GM12874 (cell line): ENCODE data around the gene ZDHHC14.

Experiments
- CTCF ChIP-seq: IDR thresholded peaks from 2 replicates; pipeline ENCODE4 v1.5.1; 2011; ENCODE audit warnings: low read depth, mild to moderate bottlenecking, control low read depth, low read length, moderate library complexity; ENCODE audit not compliant: insufficient read depth

ZDHHC14 gene

GRCh38 chr6:157478926-157479325 is 97.9 kb downstream of the ZDHHC14 start:
- TF ChIP-seq CTCF = no peak

GRCh38 chr6:157479464-157480303 is 98.7 kb downstream of the ZDHHC14 start:
- no peak for TF ChIP-seq CTCF

DNA sequence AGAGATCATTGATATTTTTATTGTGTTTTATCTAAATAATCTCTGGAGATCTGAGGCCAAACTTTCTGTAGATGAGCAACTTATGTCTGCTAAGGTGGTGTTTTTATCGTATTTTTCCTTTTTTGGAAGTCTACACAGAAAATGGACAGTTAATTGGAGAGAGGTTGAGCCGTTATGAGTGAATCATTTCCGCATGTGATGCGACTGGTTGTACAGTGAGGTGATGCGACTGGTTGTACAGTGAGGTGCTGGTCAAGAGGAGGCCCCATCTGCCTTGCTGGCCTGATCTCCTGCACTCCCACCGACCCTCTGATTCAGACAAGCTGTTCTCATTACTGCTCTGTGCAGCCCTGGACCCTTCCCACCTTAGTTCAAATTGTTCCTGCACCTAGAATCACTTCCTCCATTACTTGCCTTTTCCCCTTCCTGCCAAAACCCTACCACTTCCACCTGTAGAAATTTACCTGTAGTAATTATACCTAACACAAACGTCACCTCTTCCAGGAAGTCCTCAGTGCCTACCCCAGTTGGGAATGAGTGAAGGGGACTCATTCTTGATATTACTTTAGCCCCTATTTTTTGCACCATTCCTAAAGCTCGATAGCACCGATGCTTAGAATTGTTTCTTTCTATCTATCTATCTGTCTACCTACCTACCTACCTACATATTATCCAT is 100.3 kb downstream of the ZDHHC14 start:
- no peak for TF ChIP-seq CTCF

DNA sequence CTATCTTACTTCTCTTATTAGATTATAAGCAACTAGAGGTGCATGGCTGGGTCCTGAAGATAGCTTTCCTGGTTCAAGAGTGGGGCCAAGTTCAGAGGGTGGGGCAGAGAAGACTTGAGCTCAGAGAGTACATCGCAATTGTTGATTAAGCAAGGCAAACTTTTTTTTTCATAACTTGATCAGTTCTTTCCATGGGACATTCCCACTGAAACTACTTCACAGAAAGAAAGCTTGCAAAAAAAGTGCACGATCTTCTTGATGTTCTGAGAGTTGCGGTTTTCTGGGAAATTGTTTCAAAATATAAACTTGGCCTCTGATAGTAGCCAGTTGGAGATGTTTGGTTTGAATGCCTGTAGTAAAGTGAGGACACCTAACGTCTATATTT is 100.9 kb downstream of the ZDHHC14 start:
- no peak for TF ChIP-seq CTCF

- no peak for TF ChIP-seq CTCF
These were observed 102.8 kb downstream of the ZDHHC14 start for GRCh38 chr6:157483770-157484169.

- TF ChIP-seq CTCF = no peak
These were observed 103.2 kb downstream of the ZDHHC14 start for GRCh38 chr6:157484181-157484580.

- TF ChIP-seq CTCF = no peak
These were observed 105.6 kb downstream of the ZDHHC14 start for GRCh38 chr6:157486572-157486971.
